ENCODE measurements around the gene PKHD1.

DNA sequence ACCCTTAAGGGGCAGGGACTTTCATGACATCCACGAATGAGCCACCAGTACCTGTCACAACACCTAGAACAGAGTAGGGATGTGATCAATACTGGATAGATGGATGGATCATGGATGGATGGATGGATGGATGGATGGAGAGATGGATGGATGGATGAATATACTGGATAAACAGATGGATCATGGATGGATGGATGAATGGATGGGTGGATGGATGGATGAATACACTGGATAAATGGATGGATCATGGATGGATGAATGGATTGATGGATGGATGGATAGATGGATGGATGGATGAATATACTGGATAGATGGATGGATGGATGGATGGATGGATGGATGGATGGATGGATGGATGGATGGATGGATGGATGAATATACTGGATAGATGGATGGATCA lies 73.0 kb downstream of the PKHD1 start:
- TF ChIP-seq POLR2A (IDR thresholded peaks at IDR 0.05; ENCODE audit: extremely low read depth, insufficient read length), result no peak
- TF ChIP-seq, protein P1, sequence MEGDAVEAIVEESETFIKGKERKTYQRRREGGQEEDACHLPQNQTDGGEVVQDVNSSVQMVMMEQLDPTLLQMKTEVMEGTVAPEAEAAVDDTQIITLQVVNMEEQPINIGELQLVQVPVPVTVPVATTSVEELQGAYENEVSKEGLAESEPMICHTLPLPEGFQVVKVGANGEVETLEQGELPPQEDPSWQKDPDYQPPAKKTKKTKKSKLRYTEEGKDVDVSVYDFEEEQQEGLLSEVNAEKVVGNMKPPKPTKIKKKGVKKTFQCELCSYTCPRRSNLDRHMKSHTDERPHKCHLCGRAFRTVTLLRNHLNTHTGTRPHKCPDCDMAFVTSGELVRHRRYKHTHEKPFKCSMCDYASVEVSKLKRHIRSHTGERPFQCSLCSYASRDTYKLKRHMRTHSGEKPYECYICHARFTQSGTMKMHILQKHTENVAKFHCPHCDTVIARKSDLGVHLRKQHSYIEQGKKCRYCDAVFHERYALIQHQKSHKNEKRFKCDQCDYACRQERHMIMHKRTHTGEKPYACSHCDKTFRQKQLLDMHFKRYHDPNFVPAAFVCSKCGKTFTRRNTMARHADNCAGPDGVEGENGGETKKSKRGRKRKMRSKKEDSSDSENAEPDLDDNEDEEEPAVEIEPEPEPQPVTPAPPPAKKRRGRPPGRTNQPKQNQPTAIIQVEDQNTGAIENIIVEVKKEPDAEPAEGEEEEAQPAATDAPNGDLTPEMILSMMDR (IDR thresholded peaks at IDR 0.05; ENCODE audit: low read depth, low read length), result no peak
- TF ChIP-seq, protein P2, sequence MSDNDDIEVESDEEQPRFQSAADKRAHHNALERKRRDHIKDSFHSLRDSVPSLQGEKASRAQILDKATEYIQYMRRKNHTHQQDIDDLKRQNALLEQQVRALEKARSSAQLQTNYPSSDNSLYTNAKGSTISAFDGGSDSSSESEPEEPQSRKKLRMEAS (IDR thresholded peaks at IDR 0.05; ENCODE audit: low read depth, low read length), result no peak
